ENCODE measurements around the gene MKRN2. TPM values are rescaled to one million over a fixed set of nuclear protein-coding genes. Genes with fewer than 3 reads are reported as not detected.

Gene MKRN2
- total and polyA plus RNA-seq, 2 donors (not counting 3 experiments of a cell fraction or from before 2014, with no cell fraction given) = 27.3 to 29.9 TPM

DNA sequence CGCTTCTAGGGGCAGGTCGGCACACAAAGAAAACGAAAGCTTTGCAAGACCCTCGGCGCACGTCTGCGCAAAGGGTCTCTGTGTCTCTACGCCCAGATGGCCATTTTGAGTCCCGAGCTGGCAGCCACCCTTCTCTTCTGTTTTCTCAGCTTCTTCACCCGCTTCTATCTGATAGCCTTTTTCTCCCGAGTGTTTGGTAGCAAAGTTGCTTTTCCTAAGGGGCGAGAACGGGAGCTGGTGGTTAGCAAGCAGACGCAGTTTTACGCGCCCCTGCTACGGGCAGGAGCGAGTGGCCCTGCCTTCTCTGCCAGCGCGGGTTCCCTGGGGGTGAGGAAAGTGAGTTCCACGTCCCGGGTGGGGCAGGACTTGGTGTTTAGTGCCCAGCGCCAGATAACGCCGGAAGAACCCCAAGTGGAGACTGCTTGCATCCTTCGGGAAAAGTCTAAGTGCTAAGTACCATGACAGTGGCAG, 2.9 kb upstream of the MKRN2 start:
- Histone ChIP-seq H3K9ac (replicated peaks; ENCODE audit: extremely low read depth, insufficient read depth, low read length) (peak overlapping the region; percentile 89), H3K9me3 (replicated peaks; ENCODE audit: control insufficient read depth, insufficient read depth, low read length) (no peaks in the 10 kb centered on the region), H3K4me1 (ENCODE audit: control insufficient read depth, extremely low read depth, insufficient read depth, low read length) (peaks cover 21% of the 10 kb centered on the region), H2AFZ (ENCODE audit: low read depth, low read length) (peak overlapping the region; percentile 83), H3K9me1 (replicated peaks; ENCODE audit: control insufficient read depth, extremely low read depth, insufficient read depth, low read length) (peaks cover 3% of the 10 kb centered on the region), H3K27me3 (ENCODE audit: control insufficient read depth in 2 of 2, insufficient read depth in 2 of 2, low read length in 2 of 2) (no peaks in the 10 kb centered on the region), H4K20me1 (replicated peaks; ENCODE audit: control insufficient read depth, extremely low read depth, insufficient read depth, low read length) (peaks cover 2% of the 10 kb centered on the region), H3K4me2 (ENCODE audit: insufficient read depth, low read length) (peak overlapping the region; percentile 99), H3K4me3 (replicated peaks in 1 of 3; ENCODE audit: insufficient read depth in 1 of 3, low read depth in 1 of 3, low read length in 3 of 3) (peak overlapping the region; percentile 64 to 95 (median 64)), H3K79me2 (ENCODE audit: control insufficient read depth, insufficient read depth, low read length) (peaks cover 18% of the 10 kb centered on the region), H3K27ac (ENCODE audit: insufficient read depth, low read depth, low read length) (peak overlapping the region; percentile 48), H3K36me3 (ENCODE audit: control insufficient read depth in 2 of 2, extremely low read depth in 1 of 2, insufficient read depth in 2 of 2, low read length in 2 of 2) (no peaks in the 10 kb centered on the region)
- FAIRE-seq = no peak
- no peak for TF ChIP-seq MYC (IDR thresholded peaks at IDR 0.05; ENCODE audit: low read depth, low read length)
- TF ChIP-seq JUN (IDR thresholded peaks at IDR 0.05; ENCODE audit: borderline replicate concordance, insufficient read depth, insufficient read length, low read depth) = no peak
- TF ChIP-seq, protein P1, sequence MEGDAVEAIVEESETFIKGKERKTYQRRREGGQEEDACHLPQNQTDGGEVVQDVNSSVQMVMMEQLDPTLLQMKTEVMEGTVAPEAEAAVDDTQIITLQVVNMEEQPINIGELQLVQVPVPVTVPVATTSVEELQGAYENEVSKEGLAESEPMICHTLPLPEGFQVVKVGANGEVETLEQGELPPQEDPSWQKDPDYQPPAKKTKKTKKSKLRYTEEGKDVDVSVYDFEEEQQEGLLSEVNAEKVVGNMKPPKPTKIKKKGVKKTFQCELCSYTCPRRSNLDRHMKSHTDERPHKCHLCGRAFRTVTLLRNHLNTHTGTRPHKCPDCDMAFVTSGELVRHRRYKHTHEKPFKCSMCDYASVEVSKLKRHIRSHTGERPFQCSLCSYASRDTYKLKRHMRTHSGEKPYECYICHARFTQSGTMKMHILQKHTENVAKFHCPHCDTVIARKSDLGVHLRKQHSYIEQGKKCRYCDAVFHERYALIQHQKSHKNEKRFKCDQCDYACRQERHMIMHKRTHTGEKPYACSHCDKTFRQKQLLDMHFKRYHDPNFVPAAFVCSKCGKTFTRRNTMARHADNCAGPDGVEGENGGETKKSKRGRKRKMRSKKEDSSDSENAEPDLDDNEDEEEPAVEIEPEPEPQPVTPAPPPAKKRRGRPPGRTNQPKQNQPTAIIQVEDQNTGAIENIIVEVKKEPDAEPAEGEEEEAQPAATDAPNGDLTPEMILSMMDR (IDR thresholded peaks at IDR 0.05; ENCODE audit: extremely low read depth in 1 of 2, insufficient read depth in 1 of 2, low read depth in 1 of 2, low read length in 2 of 2) = peak in 1 of 2 donors; percentile 8
- no peak for TF ChIP-seq EZH2 (IDR thresholded peaks at IDR 0.05; ENCODE audit: borderline replicate concordance, low read depth, low read length, severe bottlenecking)
- no peak for TF ChIP-seq POLR2AphosphoS5 (IDR thresholded peaks at IDR 0.05; ENCODE audit: insufficient read depth, low read depth, low read length)
- TF ChIP-seq, protein P2, sequence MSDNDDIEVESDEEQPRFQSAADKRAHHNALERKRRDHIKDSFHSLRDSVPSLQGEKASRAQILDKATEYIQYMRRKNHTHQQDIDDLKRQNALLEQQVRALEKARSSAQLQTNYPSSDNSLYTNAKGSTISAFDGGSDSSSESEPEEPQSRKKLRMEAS (IDR thresholded peaks at IDR 0.05; ENCODE audit: insufficient read depth, insufficient read length) = no peak
- TF ChIP-seq GATA2 (IDR thresholded peaks at IDR 0.05; ENCODE audit: insufficient read depth, insufficient read length, low read depth, low read length) = no peak
- TF ChIP-seq POLR2A (IDR thresholded peaks at IDR 0.05; ENCODE audit: low read depth, low read length) = peak; percentile 26
- CTCF ChIA-PET = interaction anchor here (1.0 to 1.6 kb wide), 2 partner anchors 9 to 11 kb away, joined by 3 to 7 read pairs; no protein-coding TSS in a partner anchor
- POLR2A ChIA-PET = interaction anchor here (1.1 kb wide), 1 partner anchor 9 kb away, joined by 3 read pairs; the partner anchor contains the start of gene MKRN2OS
- dilution Hi-C loops (cut with MboI; ENCODE audit: extremely low pct_ligation_motif_present, low sequenced_read_pairs) (no loop called here), intact Hi-C loops (cut with micrococcal nuclease) (no loop called here)
- peak; percentile 62 for DNase-seq (ENCODE audit: low read depth, low spot score)
- no TSS peak for BruUV-seq (replicated peaks)

Measured in endothelial cell of umbilical vein (primary cell).